Aorta (tissue), 5 donors: ENCODE results near the gene TEPSIN. TPM values are rescaled to one million over a fixed set of nuclear protein-coding genes. Genes with fewer than 3 reads are reported as not detected.

Source experiments
- ATAC-seq: fragments of 200-7000 bp; cut with Tn5 transposase; one replicate; pipeline ENCODE4 v1.9.1; 2022; ENCODE audit warnings: moderate library complexity; ENCODE audit not compliant: low FRiP score
- DNase-seq, 2 donors: peaks; one replicate each; pipeline ENCODE4 v3.0.0-alpha.2; 2020
- H3K27ac ChIP-seq, 2 donors: one replicate each; pipeline ENCODE4 v1.5.1; 2013; ENCODE audit warnings: low read length in 2 of 2, mild to moderate bottlenecking in 2 of 2, moderate library complexity in 2 of 2, control low read depth in 1 of 2, inconsistent platforms in 1 of 2, low read depth in 1 of 2
- H3K27me3 ChIP-seq, 2 donors: one replicate each; pipeline ENCODE4 v1.6.1; 2013; ENCODE audit warnings: control low read depth in 1 of 2, low read length in 1 of 2, mild to moderate bottlenecking in 1 of 2, moderate library complexity in 1 of 2; ENCODE audit not compliant: insufficient read depth in 2 of 2, control insufficient read depth in 1 of 2
- H3K36me3 ChIP-seq, 2 donors: one replicate each; pipeline ENCODE4 v1.6.1; 2013; ENCODE audit warnings: control low read depth in 1 of 2, low read length in 1 of 2, mild to moderate bottlenecking in 1 of 2; ENCODE audit not compliant: insufficient read depth in 2 of 2, control insufficient read depth in 1 of 2
- H3K4me1 ChIP-seq, 2 donors: one replicate each; pipeline ENCODE4 v1.6.1; 2013; ENCODE audit warnings: low read length in 2 of 2, control low read depth in 1 of 2, mild to moderate bottlenecking in 1 of 2, moderate library complexity in 1 of 2; ENCODE audit not compliant: insufficient read depth in 2 of 2, control insufficient read depth in 1 of 2
- H3K4me3 ChIP-seq, 2 donors: one replicate each; pipeline ENCODE4 v1.5.1; 2013; ENCODE audit warnings: low read length in 2 of 2, control low read depth in 1 of 2, mild to moderate bottlenecking in 1 of 2
- H3K9me3 ChIP-seq: one replicate; pipeline ENCODE4 v1.6.1; 2013; ENCODE audit warnings: mild to moderate bottlenecking, low read length; ENCODE audit not compliant: control insufficient read depth
- WGBS, 2 donors: extraction: QIAGEN DNeasy Blood & Tissue Kit; methylation state at CpG; one replicate each; pipeline ENCODE4 v1.1.7; 2013; 5-methylcytosine and 5-hydroxymethylcytosine counted together
- intact Hi-C, 2 donors: fragments of 100-400 bp; cut with DNase I; formaldehyde crosslinking; loops; one replicate each; pipeline versions ENCODE4 v1.14.2 to v1.15.0; 2022
- polyA plus RNA-seq, 2 donors: library from polyadenylated mRNA; stranded (reverse); fragments of 200-250 nt; gene quantifications; one replicate each; pipeline ENCODE4 v1.2.3, GENCODE V29; 2013
- total RNA-seq, 2 donors: library from RNA; stranded (reverse); fragmentation: NEBNext Ultra II Directional; extraction: Animal tissue kit (Norgen Biotek cat#: 25700); gene quantifications; one replicate each; pipeline ENCODE4 v1.2.1, GENCODE V29; 2021
- donor health status: healthy with polysubstance abuse.
- donor health status: Bipolar disorder and iron deficiency.
- donor health status: DM: no; HTN: no; CAD: no.
- donor health status: DM: no; HTN: no; CAD: no.
- donor health status: DM: yes; HTN: yes; CAD: no.

The TEPSIN gene
- total and polyA plus RNA-seq, 4 donors: 5.6 to 79.0 (median 35.0) TPM

GRCh38 chr17:81179220-81179619, 59.6 kb downstream of the TEPSIN start:
- no peak overlapping the region for H3K4me3 ChIP-seq
- DNase-seq: no peak
- no peaks in the 10 kb centered on the region for H3K9me3 ChIP-seq
- no peaks in the 10 kb centered on the region for H3K4me1 ChIP-seq
- no peaks in the 10 kb centered on the region for H3K27me3 ChIP-seq
- WGBS, 2 donors: 74 to 76% methylated on average over 9 of the region's 9 CpGs
- H3K36me3 ChIP-seq: no peaks in the 10 kb centered on the region
- intact Hi-C loops: no loop called here
- no peak for ATAC-seq
- H3K27ac ChIP-seq: no peak overlapping the region

Other genes with a start within 250 kb of the TEPSIN start
- 10 to 100 TPM; 22.9 to 30.9 TPM for gene CHMP6, start 247.2 kb downstream of the TEPSIN start, total RNA-seq
- 10 to 100 TPM; 15.9 to 30.8 TPM for gene CHMP6, start 247.2 kb downstream of the TEPSIN start, polyA plus RNA-seq
- gene BAIAP2, start 203.9 kb downstream of the TEPSIN start, total RNA-seq: 10 to 100 TPM; 19.2 to 23.7 TPM
- gene BAIAP2, start 203.9 kb downstream of the TEPSIN start, polyA plus RNA-seq: 1 to 10 TPM; 1.7 to 9.5 TPM
- not detected for gene PVALEF, start 73.5 kb downstream of the TEPSIN start, total RNA-seq
- gene PVALEF, start 73.5 kb downstream of the TEPSIN start, polyA plus RNA-seq: not detected
- gene AATK, start 72.8 kb downstream of the TEPSIN start, total RNA-seq: 10 to 100 TPM; 14.2 to 15.1 TPM
- gene AATK, start 72.8 kb downstream of the TEPSIN start, polyA plus RNA-seq: 1 to 10 TPM; 2.9 to 4.0 TPM
- gene CEP131, start 16.1 kb downstream of the TEPSIN start, total RNA-seq: 10 to 100 TPM in 1 of 2 donors, 1 to 10 TPM in 1; 6.7 to 11.3 TPM
- 10 to 100 TPM in 1 of 2 donors, 1 to 10 TPM in 1; 5.0 to 86.6 TPM for gene CEP131, start 16.1 kb downstream of the TEPSIN start, polyA plus RNA-seq
- 10 to 100 TPM; 20.2 to 27.4 TPM for gene NDUFAF8, start 263 bp upstream of the TEPSIN start, total RNA-seq
- 10 to 100 TPM; 26.5 to 46.5 TPM for gene NDUFAF8, start 263 bp upstream of the TEPSIN start, polyA plus RNA-seq
- 10 to 100 TPM; 61.9 to 79.6 TPM for gene SLC38A10, start 56.3 kb upstream of the TEPSIN start, total RNA-seq
- 100 to 1,000 TPM in 1 of 2 donors, 10 to 100 TPM in 1; 22.3 to 118 TPM for gene SLC38A10, start 56.3 kb upstream of the TEPSIN start, polyA plus RNA-seq
- gene BAHCC1, start 156.4 kb upstream of the TEPSIN start, total RNA-seq: 10 to 100 TPM; 22.8 to 49.3 TPM
- gene BAHCC1, start 156.4 kb upstream of the TEPSIN start, polyA plus RNA-seq: 10 to 100 TPM in 1 of 2 donors, 1 to 10 TPM in 1; 3.9 to 16.8 TPM